ENCODE results near the gene TIMM17A.

DNA sequence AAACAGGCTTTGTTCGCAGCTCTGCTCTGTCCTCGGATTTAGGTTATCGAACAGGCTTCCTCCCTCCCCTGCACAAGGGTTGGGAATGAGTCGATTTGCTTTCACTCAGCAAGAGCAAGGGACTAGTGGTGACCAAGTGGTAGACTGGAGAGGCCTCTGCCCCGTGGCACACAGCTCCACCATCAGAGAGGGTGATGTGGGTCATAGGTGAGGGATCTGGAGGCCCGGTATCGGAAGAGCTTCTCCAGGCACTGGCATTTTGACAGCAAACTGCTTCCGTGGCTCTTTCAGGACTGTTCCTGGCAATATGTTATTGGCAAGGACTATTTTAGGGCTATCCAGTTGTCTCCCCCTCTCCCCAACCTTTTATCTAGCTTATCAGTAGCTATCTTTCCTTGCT lies 52.0 kb downstream of the TIMM17A start:
- TF ChIP-seq CTCF (IDR thresholded peaks at IDR 0.05; ENCODE audit: borderline replicate concordance, extremely low read depth, low read length, poor library complexity, severe bottlenecking) (no peak), EZH2 (IDR thresholded peaks at IDR 0.05; ENCODE audit: borderline replicate concordance, low read depth, low read length, severe bottlenecking) (no peak)
